HL-60/S4 (cell line): ENCODE data around the gene INPP5A.

Source experiments
- in situ Hi-C: fragments of 300-500 bp; cut with MboI; formaldehyde crosslinking; loops from 2 replicates; pipeline ENCODE4 v1.14.3; 2022; ENCODE audit warnings: low sequenced_read_pairs

Gene INPP5A

GRCh38 chr10:132665946-132666704, 128.5 kb downstream of the INPP5A start:
- in situ Hi-C loops, result loop anchor here (25.0 kb wide), 1 partner anchor 454 kb away; no protein-coding TSS in a partner anchor

GRCh38 chr10:132666705-132667341, 129.2 kb downstream of the INPP5A start:
- in situ Hi-C loops, result loop anchor here (25.0 kb wide), 1 partner anchor 455 kb away; no protein-coding TSS in a partner anchor

- in situ Hi-C loops, result loop anchor here (25.0 kb wide), 1 partner anchor 455 kb away; no protein-coding TSS in a partner anchor
Observed at GRCh38 chr10:132667342-132668047, 129.9 kb downstream of the INPP5A start.

GRCh38 chr10:132668048-132668394, 130.4 kb downstream of the INPP5A start:
- in situ Hi-C loops, result loop anchor here (25.0 kb wide), 1 partner anchor 456 kb away; no protein-coding TSS in a partner anchor

- in situ Hi-C loops, result loop anchor here (25.0 kb wide), 1 partner anchor 457 kb away; no protein-coding TSS in a partner anchor
Observed at GRCh38 chr10:132669208-132669861, 131.7 kb downstream of the INPP5A start.

GRCh38 chr10:132670546-132671227, 133.1 kb downstream of the INPP5A start:
- in situ Hi-C loops, result loop anchor here (25.0 kb wide), 1 partner anchor 458 kb away; no protein-coding TSS in a partner anchor

- in situ Hi-C loops, result loop anchor here (25.0 kb wide), 1 partner anchor 459 kb away; no protein-coding TSS in a partner anchor
Observed at GRCh38 chr10:132671228-132672154, 133.9 kb downstream of the INPP5A start.

GRCh38 chr10:132673746-132674145, 136.2 kb downstream of the INPP5A start:
- in situ Hi-C loops, result loop anchor here (25.0 kb wide), 1 partner anchor 461 kb away; no protein-coding TSS in a partner anchor

- in situ Hi-C loops, result loop anchor here (25.0 kb wide), 1 partner anchor 462 kb away; no protein-coding TSS in a partner anchor
Observed at GRCh38 chr10:132674311-132674710, 136.7 kb downstream of the INPP5A start.

- in situ Hi-C loops, result no loop called here
Observed at GRCh38 chr10:132675031-132675740, 137.6 kb downstream of the INPP5A start.

GRCh38 chr10:132676193-132676891, 138.8 kb downstream of the INPP5A start:
- in situ Hi-C loops, result no loop called here

GRCh38 chr10:132677096-132677472, 139.5 kb downstream of the INPP5A start:
- in situ Hi-C loops, result no loop called here

GRCh38 chr10:132677473-132678227, 140.1 kb downstream of the INPP5A start:
- in situ Hi-C loops, result no loop called here

GRCh38 chr10:132678436-132679216, 141.0 kb downstream of the INPP5A start:
- in situ Hi-C loops, result no loop called here

- in situ Hi-C loops, result no loop called here
Observed at GRCh38 chr10:132679217-132679595, 141.6 kb downstream of the INPP5A start.

GRCh38 chr10:132679640-132680039, 142.1 kb downstream of the INPP5A start:
- in situ Hi-C loops, result no loop called here
